ENCODE results near the gene HSD3B7.

HSD3B7 gene

DNA sequence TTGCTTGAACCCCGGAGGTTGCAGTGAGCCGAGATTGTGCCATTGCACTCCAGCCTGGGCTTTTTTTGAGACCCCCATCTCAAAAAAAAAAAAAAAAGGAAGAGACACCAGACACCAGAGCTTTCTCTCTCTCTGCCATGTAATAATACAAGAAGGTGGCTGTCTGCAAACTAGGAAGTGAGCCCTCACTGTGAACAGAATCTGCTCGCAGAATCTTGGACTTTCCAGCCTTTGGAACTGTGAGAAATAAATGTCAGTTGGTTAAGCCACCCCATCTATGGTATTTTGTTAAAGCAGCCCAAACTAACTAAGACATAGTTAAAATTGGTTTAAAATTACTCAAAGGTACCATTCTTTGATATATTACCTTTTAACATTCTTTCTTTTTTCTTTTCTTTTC is 35.5 kb downstream of the HSD3B7 start:
- no peak for DNase-seq (ENCODE audit: low read depth in 2 of 3, low spot score in 2 of 3)

DNA sequence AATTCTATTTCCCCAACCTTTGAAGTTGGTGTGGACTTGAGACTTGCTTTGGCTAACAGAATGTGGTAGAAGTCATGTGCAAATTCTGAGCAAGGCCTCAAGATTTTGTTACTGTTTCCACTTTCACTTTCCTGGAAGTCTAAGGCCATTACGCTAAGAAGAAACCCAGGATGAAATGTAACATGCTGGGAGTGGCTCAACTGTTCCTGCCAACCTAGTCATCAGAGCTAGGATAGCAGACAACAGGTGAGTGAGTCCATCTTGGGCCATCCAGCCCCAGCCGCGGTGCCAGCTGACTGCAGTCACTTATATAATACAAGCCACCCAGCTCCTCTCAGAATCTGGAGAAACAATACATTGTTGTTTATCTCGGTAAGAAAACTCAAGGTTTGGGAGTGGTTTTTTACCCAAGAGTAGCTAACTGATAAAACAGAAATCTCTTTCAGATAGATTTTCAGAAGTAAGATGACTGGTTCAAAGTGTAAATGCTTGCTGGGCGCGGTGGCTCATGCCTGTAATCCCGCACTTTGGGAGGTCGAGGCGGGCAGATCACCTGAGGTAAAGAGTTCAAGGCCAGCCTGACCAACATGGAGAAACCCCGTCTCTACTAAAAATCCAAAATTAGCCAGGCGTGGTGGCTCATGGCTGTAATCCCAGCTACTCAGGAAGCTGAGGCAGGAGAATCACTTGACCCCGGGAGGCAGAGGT is 37.7 kb downstream of the HSD3B7 start:
- DNase-seq (ENCODE audit: low read depth in 2 of 3, low spot score in 2 of 3), result no peak

- no peak for DNase-seq (ENCODE audit: low read depth in 2 of 3, low spot score in 2 of 3)
Measured at GRCh38 chr16:31023252-31023602, 38.2 kb downstream of the HSD3B7 start.

GRCh38 chr16:31023627-31024226 is 38.7 kb downstream of the HSD3B7 start:
- DNase-seq (ENCODE audit: low read depth in 2 of 3, low spot score in 2 of 3), result no peak

DNA sequence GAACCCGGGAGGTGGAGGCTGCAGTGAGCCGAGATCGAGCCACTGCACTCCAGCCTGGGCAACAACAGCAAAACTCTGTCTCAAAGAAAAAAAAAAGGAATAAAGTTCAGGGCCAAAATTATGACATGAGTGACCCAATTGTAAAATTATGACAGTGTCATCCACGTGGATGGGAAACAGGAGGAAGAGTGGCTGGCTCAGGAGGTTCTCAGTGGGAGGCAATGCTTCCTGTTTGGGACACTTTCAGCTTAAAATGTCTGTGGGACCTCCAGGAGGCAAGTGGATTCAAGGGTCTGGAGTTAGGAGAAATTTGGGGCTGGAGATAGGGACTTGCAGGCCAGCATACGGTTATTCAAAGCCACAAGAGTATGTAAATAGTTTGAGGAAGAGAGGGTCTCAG is 40.3 kb downstream of the HSD3B7 start:
- DNase-seq (ENCODE audit: low read depth in 2 of 3, low spot score in 2 of 3), result no peak

DNA sequence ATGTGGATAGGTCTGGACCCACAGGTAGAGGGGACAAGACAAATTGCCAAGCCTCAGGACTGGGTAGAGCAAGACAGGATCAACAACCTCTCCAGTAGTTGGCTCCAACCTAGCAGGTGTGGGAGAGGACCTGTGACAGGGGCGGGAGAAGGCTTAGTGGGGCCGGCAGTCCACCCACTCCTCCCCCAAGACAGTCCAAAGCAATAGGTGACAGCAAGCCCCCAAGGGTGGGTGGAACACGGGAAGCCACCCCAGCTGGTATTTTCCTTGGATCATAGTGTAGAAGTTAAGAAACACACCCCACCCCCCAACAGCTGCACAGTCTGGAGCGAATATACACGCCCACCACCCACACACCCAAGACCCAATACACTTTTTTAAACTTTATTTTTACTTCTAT is 44.3 kb downstream of the HSD3B7 start:
- no peak for DNase-seq (ENCODE audit: low read depth in 2 of 3, low spot score in 2 of 3)

DNA sequence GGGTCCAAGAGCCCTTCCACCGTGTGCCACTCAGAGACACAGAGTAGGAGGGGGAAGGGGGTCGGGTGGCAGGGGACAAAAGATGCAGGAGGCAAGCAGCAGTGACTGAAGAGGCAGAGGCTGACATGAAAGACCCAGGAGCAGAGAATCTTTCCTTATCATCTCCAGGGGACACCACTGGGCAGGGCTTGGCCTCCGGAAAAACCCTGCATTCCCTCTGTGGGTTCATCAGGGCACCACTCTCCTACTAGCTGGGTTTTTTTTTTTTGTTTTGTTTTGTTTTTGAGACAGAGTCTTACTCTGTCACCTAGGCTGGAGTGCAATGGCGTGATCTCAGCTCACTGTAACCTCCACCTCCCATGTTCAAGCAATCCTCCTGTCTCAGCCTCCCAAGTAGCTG is 46.3 kb downstream of the HSD3B7 start:
- DNase-seq (ENCODE audit: low read depth in 2 of 3, low spot score in 2 of 3), result no peak

DNA sequence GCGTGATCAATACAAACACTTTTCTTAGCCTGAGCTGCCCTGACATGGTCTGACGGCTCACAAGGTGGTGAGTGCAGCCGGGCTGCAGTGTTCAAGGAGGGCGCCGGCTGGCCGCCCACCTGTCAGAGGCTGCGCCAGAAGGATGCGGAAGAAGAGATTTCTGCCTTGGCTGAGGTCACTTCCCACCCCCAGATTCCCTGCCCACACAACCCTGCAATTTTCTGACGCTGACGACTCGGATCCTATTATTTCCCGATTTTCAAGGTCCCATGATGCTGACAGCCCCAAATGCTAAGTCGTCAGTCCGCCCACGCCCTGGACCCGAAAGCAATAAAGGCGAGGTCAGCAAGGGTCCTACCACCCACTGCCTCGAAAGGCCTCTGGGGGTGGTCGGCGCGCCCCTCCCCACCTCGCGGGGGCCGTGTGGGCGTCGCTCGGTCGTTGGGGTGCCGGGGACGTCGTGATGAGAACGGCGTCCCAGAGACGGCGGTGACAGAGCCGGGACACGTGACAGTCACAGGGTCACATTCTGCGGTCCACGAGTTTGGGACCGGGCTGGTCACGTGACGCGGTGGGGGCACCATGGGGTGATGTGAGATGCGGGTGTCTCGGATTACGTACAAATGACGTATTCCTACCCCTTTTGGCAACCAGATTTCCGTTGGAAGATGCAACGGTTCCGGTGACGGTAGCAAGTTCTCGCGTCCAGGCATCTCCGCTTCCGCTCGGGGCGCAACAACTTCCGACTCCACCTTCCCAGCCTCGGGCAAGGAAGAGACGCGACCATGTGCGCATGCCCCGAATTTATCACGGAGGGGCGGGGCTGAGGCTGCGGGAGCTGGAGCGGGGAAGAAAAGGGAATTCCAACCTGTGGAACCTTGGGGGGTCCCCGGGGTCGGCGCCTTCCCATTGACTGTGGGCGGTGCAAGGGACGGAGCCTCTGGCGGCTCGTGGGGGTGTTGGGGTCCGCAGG is 48.0 kb downstream of the HSD3B7 start, which contains the start of gene STX4:
STX4 (plus strand) TSS at position 823 of the 973 bp plus-strand sequence. CDS start 248 bp downstream, outside the sequence.
- DNase-seq (ENCODE audit: low read depth in 2 of 3, low spot score in 2 of 3), result peak; percentile 90 to 92 (median 92)

GRCh38 chr16:31033709-31034492 is 48.9 kb downstream of the HSD3B7 start:
- peak; percentile 71 to 72 (median 72) for DNase-seq (ENCODE audit: low read depth in 2 of 3, low spot score in 2 of 3)

- no peak for DNase-seq (ENCODE audit: low read depth in 2 of 3, low spot score in 2 of 3)
Measured at GRCh38 chr16:31036691-31037090, 51.7 kb downstream of the HSD3B7 start.
